Tongue (tissue), 2 donors: Measurements from ENCODE around the gene PICALM. TPM values are rescaled to one million over a fixed set of nuclear protein-coding genes. Genes with fewer than 3 reads are reported as not detected.

ENCODE experiments used
- DNase-seq: peaks from one replicate; pipeline ENCODE4 v3.0.0-alpha.2; 2015
- total RNA-seq: library from RNA; depleted of rRNA; stranded (reverse); fragments of >200 nt; gene quantifications from one replicate; pipeline ENCODE4 v1.2.3, GENCODE V29; 2014

PICALM gene
- total RNA-seq, 1 donor from 2014 or later = 391 TPM

- DNase-seq = no peak
Observed at GRCh38 chr11:86046116-86046515, 22.8 kb downstream of the PICALM start.

- no peak for DNase-seq
Observed at GRCh38 chr11:86043765-86044503, 24.9 kb downstream of the PICALM start.

GRCh38 chr11:86041975-86042378 is 26.9 kb downstream of the PICALM start:
- DNase-seq = peak; percentile 95

- peak; percentile 34 for DNase-seq
Observed at GRCh38 chr11:86040919-86041850, 27.7 kb downstream of the PICALM start.

- DNase-seq = no peak
Observed at GRCh38 chr11:86039094-86039493, 29.8 kb downstream of the PICALM start.

- no peak for DNase-seq
Observed at GRCh38 chr11:86037743-86038142, 31.1 kb downstream of the PICALM start.

GRCh38 chr11:86035920-86036319 is 33.0 kb downstream of the PICALM start:
- DNase-seq = no peak

- DNase-seq = no peak
Observed at GRCh38 chr11:86035164-86035563, 33.7 kb downstream of the PICALM start.

GRCh38 chr11:86034710-86035109 is 34.2 kb downstream of the PICALM start:
- DNase-seq = no peak

GRCh38 chr11:86021377-86021776 is 47.5 kb downstream of the PICALM start:
- DNase-seq = no peak

- no peak for DNase-seq
Observed at GRCh38 chr11:86018249-86018648, 50.6 kb downstream of the PICALM start.

- no peak for DNase-seq
Observed at GRCh38 chr11:86016451-86016850, 52.4 kb downstream of the PICALM start.

- DNase-seq = no peak
Observed at GRCh38 chr11:86015699-86016098, 53.2 kb downstream of the PICALM start.

- no peak for DNase-seq
Observed at GRCh38 chr11:86014221-86014620, 54.7 kb downstream of the PICALM start.

- DNase-seq = peak; percentile 4
Observed at GRCh38 chr11:86013713-86014112, 55.2 kb downstream of the PICALM start.

- DNase-seq = no peak
Observed at GRCh38 chr11:86011175-86011574, 57.7 kb downstream of the PICALM start.

GRCh38 chr11:86003654-86004053 is 65.2 kb downstream of the PICALM start:
- no peak for DNase-seq

GRCh38 chr11:86002431-86002830 is 66.5 kb downstream of the PICALM start:
- no peak for DNase-seq

GRCh38 chr11:85991508-85991907 is 77.4 kb downstream of the PICALM start:
- no peak for DNase-seq

- DNase-seq = no peak
Observed at GRCh38 chr11:85989746-85990145, 79.1 kb downstream of the PICALM start.

GRCh38 chr11:85988780-85989179 is 80.1 kb downstream of the PICALM start:
- no peak for DNase-seq

- DNase-seq = no peak
Observed at GRCh38 chr11:85977751-85978160, 91.1 kb downstream of the PICALM start.

- DNase-seq = no peak
Observed at GRCh38 chr11:85976525-85976924, 92.4 kb downstream of the PICALM start.
